HG03135 (cell line): Measurements from ENCODE around the gene CNTN5.

ENCODE experiments used
- ATAC-seq: cut with Tn5 transposase; IDR thresholded peaks from one replicate; pipeline ENCODE4 v1.9.1; 2021; ENCODE audit warnings: mild to moderate bottlenecking, moderate library complexity; ENCODE audit not compliant: unreplicated experiment

Gene CNTN5

DNA sequence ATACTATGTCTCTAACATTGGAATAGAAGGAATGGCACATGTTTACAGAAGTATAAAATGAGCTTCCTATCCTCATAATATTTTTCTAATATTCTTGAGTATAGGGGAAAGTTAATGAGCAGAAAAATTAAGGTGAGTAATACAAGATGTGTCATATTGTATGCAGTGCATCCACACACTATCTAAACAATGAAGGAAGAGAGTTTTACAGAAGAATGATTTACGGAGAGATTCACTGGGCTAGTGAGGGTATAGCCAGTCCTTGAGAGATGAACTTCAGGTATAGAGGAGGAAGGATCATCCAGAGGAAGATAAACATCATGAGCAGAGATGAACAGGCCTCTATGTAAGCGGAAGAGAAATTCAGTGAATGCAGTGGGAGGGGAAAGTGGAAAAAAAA, 569.0 kb downstream of the CNTN5 start:
- ATAC-seq: no peak

- no peak for ATAC-seq
These were observed 571.5 kb downstream of the CNTN5 start for GRCh38 chr11:99592266-99592665.

- no peak for ATAC-seq
These were observed 572.4 kb downstream of the CNTN5 start for GRCh38 chr11:99593197-99593596.

GRCh38 chr11:99601179-99601578, 580.4 kb downstream of the CNTN5 start:
- ATAC-seq: no peak

DNA sequence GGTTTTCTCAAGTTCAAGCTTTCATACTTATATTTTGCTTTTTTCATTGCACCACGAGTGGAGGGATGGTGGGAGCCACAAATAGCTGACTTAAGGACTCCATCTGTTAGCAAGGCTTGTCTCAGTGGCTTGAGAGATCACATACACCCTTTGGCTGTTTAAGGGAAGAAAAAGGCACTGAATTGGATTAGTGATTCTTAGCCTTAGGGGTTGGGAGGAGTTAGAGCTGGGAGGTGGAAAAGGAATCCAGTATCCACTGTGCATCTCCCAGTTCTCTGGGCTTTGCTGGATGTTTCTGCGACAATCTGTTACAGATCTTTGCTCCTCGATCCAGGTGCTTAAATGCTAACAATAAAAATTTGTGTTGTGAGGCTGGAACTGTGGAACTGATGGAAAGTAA, 593.6 kb downstream of the CNTN5 start:
- ATAC-seq: no peak

- ATAC-seq: no peak
These were observed 609.9 kb downstream of the CNTN5 start for GRCh38 chr11:99630629-99631028.

DNA sequence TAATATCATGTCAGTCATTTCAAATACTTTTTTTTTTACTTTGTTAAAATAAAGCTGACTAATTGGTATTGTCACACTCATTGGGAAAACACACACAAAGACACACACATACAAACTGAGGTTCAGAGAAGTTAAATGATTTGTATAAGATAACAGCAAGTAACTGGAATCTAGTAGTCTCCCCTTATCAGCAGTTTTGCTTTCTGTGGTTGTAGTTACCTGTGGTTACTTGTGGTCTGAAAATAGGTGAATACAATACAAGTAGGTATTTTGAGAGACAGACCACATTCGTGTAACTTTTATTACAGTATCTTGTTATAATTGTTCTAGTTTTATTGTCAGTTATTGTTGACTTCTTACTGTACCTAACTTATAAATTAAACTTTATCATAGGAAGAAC, 610.9 kb downstream of the CNTN5 start:
- no peak for ATAC-seq

- no peak for ATAC-seq
These were observed 612.2 kb downstream of the CNTN5 start for GRCh38 chr11:99632969-99633368.

DNA sequence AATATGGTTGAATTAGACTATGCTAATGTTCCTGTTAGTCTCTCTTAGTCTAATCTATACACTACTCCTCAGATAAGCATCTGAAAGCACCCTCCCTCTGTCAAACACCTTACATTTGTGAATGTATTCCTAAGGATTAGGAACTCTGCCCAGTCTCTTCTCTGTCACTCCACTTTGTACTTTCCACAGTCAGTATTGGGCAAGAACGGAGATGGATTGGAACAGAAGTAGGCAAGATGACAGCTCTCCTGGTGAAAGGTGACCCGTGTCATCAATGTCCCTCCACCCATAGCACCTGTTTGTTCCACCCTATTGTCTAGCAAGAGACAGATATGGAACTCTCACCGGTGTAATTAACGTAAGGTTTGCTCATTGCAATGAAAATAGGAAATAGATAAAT, 613.8 kb downstream of the CNTN5 start:
- no peak for ATAC-seq

GRCh38 chr11:99638073-99638553, 617.4 kb downstream of the CNTN5 start:
- no peak for ATAC-seq

DNA sequence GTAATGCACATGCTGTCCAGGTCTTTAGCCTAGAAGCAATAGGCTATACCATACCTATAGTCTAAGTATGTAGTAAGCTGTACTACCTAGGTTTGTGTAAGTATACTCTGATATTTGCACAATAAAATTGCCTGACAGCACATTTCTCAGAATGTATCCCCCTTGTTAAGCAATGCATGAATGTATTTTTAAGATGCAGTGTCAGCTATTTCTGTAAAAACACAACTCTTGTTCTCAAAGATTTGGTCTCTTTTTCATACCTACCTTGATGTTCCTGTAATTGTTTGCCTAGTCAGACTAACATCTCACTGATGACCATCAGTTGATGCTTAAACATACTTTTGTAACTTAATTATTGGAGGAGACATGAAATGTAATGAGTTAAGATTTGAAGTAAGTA, 619.9 kb downstream of the CNTN5 start:
- no peak for ATAC-seq

DNA sequence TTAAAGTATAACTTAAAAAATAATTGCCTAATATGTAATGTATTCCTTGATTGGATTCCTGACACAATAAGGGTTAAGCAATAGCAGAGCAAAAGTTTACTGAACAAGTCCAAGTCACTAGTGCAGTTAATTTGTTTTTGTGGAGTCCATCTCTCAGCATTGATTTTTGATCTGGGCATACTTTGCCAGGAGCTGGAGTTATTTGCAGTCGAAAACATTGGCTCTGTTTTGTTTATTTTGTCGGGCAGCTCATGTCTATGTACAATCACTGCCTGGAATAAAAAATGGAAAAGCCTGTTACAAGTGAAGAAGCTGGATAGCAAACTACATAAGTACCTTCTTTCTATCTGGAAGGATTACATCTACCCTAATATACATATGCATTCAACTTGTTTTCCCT, 625.2 kb downstream of the CNTN5 start:
- no peak for ATAC-seq

- ATAC-seq: no peak
These were observed 649.4 kb downstream of the CNTN5 start for GRCh38 chr11:99670067-99670676.

GRCh38 chr11:99671808-99672409, 651.2 kb downstream of the CNTN5 start:
- no peak for ATAC-seq

DNA sequence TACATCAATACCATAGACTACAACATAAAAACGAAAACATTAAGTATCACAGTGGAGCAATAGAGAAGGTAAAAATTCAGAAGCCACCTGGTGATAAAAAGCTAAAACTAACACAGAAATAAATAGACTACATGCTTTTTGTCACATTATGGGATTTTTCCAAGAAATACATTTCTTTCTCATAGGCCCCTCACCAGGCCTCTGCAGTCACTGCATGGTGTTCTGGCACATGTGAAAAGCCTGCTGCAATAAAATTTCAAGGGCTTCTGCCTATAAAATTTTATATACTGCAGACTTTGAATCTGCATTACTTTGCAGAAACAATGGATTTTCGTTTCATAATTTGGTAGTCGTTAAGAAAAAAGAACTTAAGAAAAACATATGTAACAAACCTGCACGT, 655.5 kb downstream of the CNTN5 start:
- ATAC-seq: no peak

GRCh38 chr11:99682171-99682570, 661.4 kb downstream of the CNTN5 start:
- ATAC-seq: no peak

- ATAC-seq: no peak
These were observed 661.9 kb downstream of the CNTN5 start for GRCh38 chr11:99682646-99683045.

- ATAC-seq: no peak
These were observed 663.2 kb downstream of the CNTN5 start for GRCh38 chr11:99683933-99684332.

GRCh38 chr11:99686838-99687237, 666.1 kb downstream of the CNTN5 start:
- ATAC-seq: no peak

DNA sequence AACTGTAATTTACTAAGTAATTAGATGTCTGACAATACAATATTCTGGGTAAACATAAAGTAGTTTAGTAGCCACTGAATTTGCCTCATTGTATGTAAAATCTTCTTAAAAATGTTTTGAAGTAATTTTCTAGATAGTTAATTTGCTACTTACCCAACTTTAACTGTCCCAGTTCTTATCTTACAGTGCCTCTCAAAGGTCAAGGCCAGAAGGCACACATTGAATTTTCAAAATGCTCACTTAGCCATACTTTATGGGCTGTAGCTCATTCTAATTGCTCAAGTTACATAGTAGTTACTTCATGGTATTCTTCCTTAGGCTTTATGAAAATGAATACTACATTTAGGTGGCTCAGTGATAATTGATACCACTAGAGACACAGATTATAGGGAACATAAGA, 666.6 kb downstream of the CNTN5 start:
- ATAC-seq: no peak

DNA sequence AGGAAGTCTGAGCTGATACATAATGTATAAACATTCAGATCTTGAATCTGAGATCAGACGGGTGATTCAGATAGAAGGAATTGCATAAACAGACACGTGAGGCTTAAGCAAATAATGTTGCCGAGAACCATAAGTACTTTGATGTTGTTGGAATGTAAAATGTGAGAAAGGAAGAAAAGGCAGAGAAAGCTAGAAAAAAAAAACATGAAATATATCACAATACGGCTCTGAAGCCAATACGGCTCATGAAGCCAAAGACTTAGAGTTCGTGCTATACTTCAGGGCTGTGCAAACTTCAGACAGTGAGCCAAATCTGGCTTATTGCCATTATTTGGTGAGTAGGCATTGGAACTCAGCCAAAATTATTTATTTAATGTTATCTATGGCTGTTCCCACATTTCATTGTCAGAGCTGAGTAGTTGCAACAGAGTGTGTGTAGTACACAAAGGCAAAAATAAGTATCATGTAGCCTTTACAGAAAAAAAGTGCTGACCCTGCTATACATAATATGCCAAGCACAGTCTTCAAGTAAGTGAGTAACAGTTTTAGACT, 673.3 kb downstream of the CNTN5 start:
- ATAC-seq: no peak

DNA sequence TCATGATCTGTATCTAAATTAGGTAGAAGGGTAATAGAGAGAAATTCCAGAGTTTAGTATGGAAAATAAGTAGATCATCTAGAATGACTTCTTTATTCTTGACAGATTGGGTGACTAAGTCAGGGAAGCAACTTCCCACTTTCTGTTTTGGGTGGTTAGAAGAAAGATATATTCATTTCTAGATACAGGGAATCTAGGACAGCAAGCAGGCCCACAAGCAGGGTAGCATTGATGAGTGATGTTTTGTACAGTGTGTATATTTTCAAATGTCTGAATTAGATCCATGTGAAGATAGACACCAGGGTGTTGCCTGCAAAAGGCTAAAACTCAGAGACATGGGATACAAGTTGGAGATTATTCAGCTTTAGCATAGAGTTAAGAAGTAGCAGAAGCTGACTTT, 674.4 kb downstream of the CNTN5 start:
- no peak for ATAC-seq

GRCh38 chr11:99706848-99707247, 686.1 kb downstream of the CNTN5 start:
- no peak for ATAC-seq
